Midbrain (tissue), 1 donor: ENCODE results near the gene GIGYF2.
"Not testable (repeated sequence)": the region's sequence is repeated elsewhere in the genome, so short reads cannot be mapped to it uniquely, and the experiment has no call there.

ENCODE experiments used
- DNase-seq: peaks from one replicate; lab custom pipeline; 2025; lab: John Stamatoyannopoulos, UW

The GIGYF2 gene

DNA sequence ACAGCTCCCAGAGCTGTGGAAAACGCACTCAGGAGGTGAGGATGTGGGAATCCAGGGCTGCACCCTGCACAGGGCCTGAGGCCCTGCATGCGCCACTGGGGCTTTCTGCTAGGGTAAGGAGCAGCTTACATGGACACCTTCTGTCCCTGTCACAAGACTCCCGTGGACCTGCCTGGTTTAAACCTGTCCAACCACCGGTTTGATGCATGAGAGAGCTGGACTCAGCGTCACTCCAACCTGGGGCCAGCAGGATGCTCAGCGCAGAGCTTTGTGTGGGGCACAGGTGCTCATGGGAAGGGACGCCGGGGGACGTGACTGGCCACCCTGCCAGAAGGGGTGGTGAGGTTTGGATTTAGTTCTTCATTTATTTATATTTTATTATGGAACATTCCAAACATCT is 197.1 kb downstream of the GIGYF2 start:
- no peak for DNase-seq

DNA sequence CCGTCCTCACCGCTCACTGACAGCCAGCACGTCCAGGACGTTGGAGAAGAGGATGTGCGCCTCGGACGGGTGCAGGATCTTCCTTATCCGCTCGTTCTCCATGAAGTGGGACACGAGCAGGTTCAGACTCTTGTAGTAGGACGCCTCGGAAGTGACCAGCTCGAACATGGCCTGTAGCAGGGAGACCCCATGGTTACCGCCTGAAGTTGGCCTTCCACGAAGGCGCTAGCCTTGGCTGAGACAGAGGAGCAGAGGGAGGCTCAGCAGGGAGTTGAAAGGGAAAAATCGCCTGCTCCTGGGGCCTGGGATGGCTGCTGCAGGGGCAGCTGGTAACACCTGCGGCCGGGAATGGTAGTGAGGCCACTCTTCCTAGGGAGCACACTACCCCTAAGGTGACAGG is 197.6 kb downstream of the GIGYF2 start:
- no peak for DNase-seq

DNA sequence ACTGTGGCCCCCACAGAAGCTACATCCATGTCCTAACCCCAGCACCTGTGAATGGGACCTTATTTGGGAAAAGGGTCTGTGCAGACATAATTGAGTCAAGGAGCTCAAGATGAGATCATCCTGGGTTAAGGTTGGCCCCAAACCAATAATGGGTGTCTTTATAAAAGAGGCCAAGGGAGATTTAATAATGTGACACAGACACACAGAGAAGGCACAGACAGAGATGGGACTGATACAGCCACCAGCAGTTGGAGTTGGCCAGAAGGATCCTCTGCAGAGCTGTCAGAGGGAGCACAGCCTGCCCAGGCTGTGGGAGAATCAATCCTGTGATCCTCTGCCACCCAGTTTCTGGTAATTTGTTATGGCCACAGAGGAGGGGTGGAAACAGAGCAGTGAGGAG is 199.0 kb downstream of the GIGYF2 start:
- no peak for DNase-seq

DNA sequence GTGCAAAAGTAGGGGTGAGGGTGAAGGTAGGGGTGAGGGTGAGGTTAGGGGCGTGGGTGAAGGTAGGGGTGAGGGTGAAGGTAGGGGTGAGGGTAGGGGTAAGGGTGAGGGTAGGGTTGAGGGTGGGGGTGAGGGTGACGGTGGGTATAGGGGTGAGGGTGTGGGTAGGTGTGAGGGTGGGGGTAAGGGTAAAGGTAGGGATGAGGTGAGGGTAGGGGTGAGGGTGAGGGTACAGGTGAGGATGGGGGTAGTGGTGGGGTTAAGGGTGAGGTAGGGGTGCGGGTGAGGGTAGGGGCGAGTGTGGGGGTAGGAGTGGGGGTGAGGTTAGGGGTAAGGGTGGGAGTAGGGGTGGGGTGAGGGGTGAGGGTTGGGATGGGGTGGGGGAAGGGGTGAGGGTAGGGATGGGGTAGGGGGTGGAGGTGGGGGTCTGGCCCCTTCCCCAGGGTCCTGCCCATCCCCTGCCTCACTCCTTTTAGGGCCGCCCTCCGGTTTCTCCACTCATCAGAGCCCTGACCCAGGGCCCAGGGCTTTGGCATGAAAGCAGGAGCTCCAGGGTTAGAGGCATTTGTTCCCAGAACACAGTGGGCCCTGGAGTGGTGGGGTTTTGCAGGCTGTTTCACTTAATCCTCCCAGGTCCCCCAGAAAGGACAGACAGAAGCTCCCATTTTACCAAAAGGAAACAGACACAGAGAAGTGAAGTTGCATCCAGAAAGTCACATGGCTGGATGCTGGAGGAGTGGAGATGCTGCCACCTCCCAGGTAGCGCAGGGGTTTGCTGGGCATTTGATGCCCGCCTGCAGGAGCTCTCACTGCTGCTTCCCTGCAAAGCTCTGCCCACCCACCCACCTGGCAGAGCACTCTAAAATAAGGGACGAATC is 199.8 kb downstream of the GIGYF2 start:
- DNase-seq = no peak

DNA sequence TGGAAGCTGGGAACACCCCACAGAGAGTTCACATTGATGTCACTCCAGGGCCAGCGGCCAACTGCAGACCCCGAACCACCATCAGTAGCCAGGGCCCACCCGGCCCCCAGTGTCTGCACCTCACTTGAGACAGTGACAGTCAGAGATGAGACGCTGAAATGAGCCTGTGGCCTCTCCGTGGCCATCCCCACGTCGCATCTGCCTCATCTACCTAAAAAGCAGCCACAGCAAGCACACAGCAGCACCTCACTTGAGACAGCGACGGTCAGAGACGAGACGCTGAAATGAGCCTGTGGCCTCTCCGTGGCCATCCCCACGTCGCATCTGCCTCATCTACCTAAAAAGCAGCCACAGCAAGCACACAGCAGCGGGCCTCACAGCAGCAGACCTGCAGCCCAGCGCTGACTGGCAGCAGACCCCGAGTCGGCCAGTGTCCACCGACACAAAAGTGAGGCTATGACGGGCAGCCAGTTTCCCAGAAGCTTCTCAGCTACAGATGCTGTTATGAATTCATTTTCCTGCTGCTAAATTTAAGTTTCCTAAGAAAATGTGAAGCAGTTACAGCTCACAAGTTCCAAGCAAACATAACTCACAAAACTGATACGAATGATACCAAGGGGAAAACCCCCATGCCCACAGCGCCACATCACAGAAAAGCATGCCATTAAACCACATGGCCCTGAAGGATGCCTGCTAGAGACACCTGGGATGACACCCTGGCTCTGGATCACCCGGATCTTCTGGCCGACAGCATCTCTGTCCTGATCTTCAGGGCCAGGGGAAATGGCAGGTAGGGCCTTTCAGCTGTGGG is 200.7 kb downstream of the GIGYF2 start:
- no peak for DNase-seq

DNA sequence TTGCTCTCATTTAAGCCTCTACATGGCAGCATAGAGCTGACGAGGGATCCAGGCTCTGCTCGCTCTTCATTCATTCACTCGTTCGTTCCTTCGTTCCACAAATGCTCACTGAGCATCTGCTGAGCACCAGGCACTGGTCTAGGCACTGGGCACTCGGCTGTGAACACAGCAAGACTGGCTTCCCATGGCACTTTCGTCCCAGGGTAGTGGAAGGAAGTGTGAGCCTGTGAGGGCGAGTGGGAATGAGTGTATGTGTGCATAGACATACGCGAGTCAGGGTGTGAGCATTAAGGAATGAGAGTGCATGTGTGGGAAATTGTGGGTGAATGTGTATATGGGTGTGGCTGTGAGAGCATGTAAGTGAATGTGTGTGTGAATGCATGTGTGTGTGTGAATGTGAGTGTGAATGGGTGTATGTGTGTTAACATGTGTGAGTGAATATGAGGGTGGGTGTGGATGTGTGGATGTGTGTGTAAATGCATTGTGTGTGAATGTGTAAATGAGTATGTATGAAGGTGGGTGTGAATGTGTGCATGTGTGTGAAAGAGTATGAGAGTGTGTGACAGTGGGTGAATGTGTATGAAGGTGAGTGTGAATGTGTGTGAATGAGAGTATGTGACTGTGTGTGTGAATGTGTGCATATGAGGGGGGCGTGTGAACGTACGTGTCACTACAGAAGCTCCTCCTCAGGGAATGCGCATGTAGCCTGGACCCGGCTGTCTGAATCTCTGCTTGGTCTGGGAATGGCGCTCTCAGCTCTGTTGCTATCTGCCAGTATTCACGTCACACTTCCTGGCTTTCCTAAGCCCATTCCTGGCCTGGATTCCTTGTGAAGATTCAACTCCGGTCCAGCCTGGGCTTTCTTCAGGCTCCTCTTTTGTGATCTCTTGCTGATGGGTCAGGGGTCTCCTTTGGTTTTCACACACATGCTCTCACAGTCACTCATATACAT is 201.7 kb downstream of the GIGYF2 start:
- no peak for DNase-seq

DNA sequence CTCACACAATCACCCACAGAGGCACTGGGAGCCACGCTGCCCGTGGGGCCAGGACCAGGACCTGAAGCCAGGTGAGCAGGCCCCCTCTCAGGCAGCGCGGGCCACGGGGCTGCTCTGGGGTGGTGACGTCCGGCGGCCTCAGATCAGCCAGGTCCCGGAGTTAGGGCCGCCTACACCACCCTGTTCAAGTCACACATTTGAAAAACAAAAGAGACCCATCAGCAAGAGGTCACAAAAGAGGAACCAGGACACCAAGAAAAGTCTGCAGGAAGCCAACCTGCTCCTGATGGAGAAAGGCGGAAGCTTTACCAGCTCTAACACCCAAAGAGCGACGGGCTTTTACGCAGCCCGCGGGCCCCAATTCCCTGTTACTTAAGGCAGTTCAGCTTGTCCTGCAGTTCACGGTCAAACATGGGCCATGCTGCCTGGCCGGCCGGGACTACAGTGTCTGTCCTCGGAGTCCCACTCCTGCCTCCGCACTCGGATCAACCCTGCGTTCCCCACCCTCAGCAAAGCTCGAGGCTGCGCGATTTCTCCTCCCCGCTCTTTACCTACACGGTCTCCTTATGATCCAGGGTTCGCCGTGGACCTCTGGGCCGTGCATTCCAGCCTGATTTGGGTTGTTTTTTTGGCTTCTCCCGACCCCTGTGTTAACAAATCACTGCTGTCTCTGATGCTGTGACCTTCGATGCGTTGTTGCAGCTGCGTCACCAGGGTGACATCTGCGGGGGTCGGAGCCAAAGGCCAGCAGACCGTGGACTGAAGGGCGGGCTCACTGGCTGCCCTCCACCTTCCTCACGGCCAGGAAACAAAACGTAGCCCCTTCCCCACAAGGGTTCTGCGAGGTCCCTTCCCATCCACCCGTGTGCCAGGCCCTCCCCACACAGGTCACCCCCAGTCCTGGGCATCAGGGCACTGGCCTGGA is 203.9 kb downstream of the GIGYF2 start:
- DNase-seq = no peak

DNA sequence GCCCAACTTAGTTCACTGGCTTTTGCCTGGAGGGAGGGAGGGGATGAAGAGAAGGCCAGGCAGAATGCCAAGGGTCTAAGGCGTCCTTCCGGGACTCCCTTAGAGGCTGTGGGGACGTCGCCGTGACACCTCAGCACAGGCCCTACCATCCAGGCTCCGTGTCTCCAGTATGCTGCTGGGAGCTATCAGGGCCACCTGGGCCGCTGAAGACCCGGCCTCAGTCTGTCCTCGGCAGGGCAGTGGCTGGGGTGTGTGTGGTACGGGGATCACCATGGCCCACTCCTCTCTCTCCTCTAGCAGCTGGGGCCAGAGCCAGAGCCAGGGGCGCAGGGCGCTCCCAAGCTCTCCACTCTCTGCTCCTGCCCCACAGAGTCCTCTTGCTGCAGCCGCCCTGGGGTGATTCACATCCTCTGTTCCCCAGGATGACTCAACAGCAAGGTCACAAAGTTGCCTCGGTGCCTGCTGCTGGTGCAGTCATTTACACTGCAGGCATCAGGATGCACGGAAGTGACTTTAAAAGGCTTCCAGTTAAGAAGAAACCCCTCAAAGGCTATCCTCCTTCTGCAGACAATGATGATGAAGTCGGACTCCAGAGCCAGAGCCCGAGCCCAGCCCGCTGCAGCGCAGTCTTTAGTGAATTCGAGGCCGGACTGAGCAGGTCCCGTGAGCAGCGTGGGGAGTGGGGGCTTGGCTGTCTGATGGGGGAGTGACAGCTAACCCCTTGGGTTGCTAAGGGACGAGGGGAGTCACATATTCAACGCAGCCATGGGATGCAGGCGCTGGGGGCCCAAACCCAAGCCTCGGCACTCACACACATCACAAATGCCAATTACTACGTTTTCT is 204.8 kb downstream of the GIGYF2 start:
- DNase-seq = no peak

DNA sequence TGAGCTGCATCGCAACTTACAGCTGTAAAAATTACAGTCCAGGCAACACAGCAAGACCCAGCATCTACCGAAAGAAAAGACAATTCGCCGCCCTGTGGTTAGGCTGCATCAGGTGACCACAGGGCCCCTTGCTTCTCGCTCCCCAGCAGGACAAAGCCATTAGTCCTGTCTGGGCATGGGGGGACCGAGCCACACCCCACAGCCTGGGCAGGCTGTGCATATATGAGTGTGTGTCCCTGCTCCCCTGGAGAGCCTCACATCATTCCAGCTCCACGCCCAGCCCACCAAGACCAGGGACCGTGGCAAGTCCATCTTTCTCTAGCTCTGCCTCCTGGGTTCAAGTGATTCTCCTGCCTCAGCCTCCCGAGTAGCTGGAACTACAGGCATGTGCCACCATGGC is 206.9 kb downstream of the GIGYF2 start:
- no peak for DNase-seq

DNA sequence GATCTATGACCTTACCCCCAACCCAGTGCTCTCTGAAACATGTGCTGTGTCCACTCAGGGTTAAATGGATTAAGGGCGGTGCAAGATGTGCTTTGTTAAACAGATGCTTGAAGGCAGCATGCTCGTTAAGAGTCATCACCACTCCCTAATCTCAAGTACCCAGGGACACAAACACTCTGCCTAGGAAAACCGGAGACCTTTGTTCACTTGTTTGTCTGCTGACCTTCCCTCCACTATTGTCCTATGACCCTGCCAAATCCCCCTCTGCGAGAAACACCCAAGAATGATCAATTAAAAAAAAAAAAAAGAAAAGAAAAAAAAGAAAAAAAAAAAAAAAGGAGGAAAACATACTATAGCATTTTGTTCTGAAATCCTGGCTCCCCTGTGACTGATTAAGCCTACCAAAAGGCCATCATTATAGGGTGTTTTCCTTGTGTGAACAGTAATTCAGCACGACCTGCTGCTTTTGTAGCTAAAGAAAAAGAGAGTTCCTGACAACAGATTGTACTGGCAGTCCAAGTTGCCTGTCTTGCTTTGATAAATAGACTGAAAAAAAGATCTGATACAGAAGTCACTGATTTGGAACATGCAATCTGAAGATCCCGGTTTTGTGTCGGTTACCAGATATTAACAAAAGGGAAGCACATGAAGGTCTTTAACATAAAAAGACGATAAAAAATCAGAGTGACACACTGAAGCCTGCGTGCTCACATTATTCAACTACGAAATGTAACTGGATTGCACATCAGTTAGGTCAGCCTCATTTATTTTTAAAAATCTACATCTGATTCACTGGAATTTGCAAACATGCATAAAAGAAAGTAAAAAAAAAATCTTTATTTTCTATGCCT is 210.0 kb downstream of the GIGYF2 start:
- not testable (repeated sequence) for DNase-seq

DNA sequence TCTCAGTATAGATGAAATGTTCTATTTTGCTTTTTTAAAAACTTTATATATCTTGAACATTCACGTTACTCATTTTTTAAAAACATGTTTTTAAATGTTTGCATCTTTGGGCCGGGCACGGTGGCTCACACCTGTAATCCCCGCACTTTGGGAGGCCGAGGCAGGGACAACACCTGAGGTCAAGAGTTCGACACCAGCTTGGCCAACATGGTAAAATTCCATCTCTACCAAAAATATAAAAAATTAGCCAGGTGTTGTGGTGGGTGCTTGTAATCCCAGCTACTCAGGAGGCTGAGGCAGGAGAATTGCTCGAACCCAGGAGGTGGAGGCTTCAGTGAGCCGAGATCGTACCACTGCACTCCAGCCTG is 210.6 kb downstream of the GIGYF2 start:
- not testable (repeated sequence) for DNase-seq

DNA sequence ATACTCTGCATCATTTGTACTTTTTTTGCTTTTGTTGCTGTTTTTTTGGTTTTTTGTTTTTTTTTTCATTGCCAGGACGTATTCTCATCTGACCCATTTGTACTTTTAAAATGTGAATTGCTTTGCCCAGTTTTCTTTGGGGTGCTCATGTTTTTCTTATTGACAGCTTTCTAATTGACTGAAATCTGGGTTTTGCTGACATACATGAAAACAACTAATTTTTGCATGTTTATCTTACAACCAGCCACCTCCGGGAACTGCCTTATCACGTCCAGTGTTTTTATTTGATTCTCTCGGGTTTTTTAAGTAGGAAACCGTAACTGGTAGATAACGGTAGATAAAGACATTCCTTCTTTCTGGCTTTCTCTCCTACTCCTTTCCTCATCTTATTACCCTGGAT is 211.6 kb downstream of the GIGYF2 start:
- no peak for DNase-seq
